Measurements from ENCODE around the gene CFAP45. TPM values are rescaled to one million over a fixed set of nuclear protein-coding genes. Genes with fewer than 3 reads are reported as not detected.

The CFAP45 gene
- total RNA-seq, 4 donors from 2014 or later = 0.17 to 0.32 TPM; not detected in 2

DNA sequence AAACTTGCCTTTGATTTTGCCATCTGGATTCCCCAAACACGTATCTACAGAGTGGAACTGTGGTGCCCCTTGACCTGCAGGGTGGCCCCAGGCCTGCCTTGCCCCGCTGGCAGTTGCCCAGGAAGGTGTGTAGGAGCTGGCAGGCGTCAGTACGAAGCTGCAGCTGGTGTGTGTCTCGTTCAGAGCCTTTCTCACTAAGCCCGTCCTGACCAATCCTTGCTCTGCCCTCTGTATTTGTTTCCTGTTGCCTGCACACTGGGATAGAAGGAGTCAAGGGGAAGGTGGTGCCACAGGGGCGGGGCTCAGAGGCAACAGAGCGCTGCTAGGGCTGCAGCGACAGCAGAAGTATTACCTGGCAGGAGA, 32.3 kb downstream of the CFAP45 start:
- H3K4me3 ChIP-seq = no peak overlapping the region
- WGBS = 25% methylated on average over 8 of the region's 9 CpGs
- H3K36me3 ChIP-seq = no peaks in the 10 kb centered on the region
- H3K27me3 ChIP-seq = peaks cover 0 to 18% (median 0%) of the 10 kb centered on the region in 4 donors
- intact Hi-C loops (cut with DNase I) = no loop called here
- no peak for TF ChIP-seq EP300 (IDR thresholded peaks at IDR 0.05)
- no peak for TF ChIP-seq POLR2A (IDR thresholded peaks at IDR 0.05; ENCODE audit: low read depth)
- TF ChIP-seq, protein P1, sequence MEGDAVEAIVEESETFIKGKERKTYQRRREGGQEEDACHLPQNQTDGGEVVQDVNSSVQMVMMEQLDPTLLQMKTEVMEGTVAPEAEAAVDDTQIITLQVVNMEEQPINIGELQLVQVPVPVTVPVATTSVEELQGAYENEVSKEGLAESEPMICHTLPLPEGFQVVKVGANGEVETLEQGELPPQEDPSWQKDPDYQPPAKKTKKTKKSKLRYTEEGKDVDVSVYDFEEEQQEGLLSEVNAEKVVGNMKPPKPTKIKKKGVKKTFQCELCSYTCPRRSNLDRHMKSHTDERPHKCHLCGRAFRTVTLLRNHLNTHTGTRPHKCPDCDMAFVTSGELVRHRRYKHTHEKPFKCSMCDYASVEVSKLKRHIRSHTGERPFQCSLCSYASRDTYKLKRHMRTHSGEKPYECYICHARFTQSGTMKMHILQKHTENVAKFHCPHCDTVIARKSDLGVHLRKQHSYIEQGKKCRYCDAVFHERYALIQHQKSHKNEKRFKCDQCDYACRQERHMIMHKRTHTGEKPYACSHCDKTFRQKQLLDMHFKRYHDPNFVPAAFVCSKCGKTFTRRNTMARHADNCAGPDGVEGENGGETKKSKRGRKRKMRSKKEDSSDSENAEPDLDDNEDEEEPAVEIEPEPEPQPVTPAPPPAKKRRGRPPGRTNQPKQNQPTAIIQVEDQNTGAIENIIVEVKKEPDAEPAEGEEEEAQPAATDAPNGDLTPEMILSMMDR (IDR thresholded peaks at IDR 0.05) = no peak
- no peak for TF ChIP-seq POLR2AphosphoS5 (IDR thresholded peaks at IDR 0.05)
- no peaks in the 10 kb centered on the region for H3K9me3 ChIP-seq
- DNase-seq (ENCODE audit: extremely low spot score) = no peak
- H3K4me1 ChIP-seq = peaks cover 15 to 21% (median 19%) of the 10 kb centered on the region in 4 donors
- H3K27ac ChIP-seq (replicated peaks in 1 of 4) = peak overlapping the region; percentile 3 to 19 (median 14)

DNA sequence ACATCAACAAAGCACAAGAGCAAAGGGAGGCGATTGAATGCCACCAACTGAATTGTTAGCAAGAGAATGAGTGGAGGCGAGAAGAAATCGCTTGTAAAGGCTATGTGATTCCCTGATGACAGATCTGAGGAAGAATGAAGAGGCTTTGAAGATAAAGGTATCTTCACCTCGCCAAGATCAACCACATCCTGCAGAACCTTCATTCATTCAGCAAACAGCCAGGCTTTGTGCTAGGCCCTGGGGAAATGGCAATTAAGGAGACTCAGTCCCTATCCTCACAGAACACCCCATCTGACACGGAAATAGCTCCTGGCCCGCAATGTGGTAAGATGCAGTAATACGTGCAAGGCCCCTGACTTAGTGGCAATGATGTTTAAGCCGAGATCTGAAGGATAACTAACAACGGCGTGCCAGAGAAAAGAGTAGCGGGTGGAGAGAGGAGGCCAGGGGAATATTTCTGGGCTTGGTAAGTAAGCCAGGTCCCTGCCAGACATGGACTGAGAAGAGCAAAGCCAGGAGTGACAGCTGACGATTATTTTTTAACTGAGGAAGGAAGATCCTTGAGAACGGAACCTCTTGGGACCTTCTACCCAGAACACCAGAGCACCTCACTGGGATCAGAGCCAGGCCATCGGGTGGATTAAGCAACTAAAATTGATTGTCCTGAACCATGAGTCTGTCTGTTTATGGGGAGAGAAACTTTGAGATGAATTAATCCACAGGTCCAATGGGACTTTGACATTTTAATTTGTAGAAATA, 32.9 kb downstream of the CFAP45 start:
- H3K27me3 ChIP-seq = peaks cover 0 to 13% (median 0%) of the 10 kb centered on the region in 4 donors
- no peaks in the 10 kb centered on the region for H3K36me3 ChIP-seq
- intact Hi-C loops (cut with DNase I) = no loop called here
- no peak for TF ChIP-seq POLR2A (IDR thresholded peaks at IDR 0.05; ENCODE audit: low read depth)
- TF ChIP-seq, protein P1 (IDR thresholded peaks at IDR 0.05) = no peak
- no peak for TF ChIP-seq EP300 (IDR thresholded peaks at IDR 0.05)
- no peak for TF ChIP-seq POLR2AphosphoS5 (IDR thresholded peaks at IDR 0.05)
- no peak overlapping the region for H3K4me3 ChIP-seq
- 75% methylated on average over 14 of the region's 14 CpGs for WGBS
- H3K4me1 ChIP-seq = peaks cover 15 to 21% (median 19%) of the 10 kb centered on the region in 4 donors
- DNase-seq (ENCODE audit: extremely low spot score) = no peak
- H3K27ac ChIP-seq (replicated peaks in 1 of 4) = peak overlapping the region; percentile 3 to 19 (median 14)
- no peaks in the 10 kb centered on the region for H3K9me3 ChIP-seq

DNA sequence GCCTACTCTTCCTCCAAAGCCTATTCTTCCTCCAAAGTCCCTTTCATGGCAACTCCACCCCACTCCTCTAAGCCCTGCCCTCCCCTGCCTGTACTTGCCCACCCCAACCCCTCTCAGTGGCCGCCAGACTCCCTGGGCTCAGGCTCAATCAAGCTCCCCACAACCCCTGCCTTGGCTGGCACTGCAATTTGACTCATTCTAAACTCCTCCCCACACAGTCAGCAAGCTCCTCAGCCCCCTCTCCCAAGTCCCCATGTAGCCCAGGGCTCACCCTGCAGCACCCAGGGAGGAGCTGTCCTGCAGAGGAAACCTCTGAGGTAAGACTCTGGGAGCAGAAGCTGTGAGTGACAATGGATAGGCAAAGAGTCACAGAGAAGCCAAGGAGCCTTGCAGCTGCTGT, 33.9 kb downstream of the CFAP45 start:
- WGBS = 81% methylated on average over 1 of the region's 1 CpG
- Histone ChIP-seq H3K27me3 (peaks cover 0 to 3% (median 0%) of the 10 kb centered on the region in 4 donors), H3K9me3 (no peaks in the 10 kb centered on the region), H3K27ac (replicated peaks in 1 of 4) (no peak overlapping the region), H3K4me1 (peaks cover 15 to 21% (median 19%) of the 10 kb centered on the region in 4 donors), H3K36me3 (peaks cover 0 to 4% (median 0%) of the 10 kb centered on the region in 4 donors), H3K4me3 (no peak overlapping the region)
- TF ChIP-seq POLR2AphosphoS5 (IDR thresholded peaks at IDR 0.05) = no peak
- TF ChIP-seq EP300 (IDR thresholded peaks at IDR 0.05) = no peak
- no peak for TF ChIP-seq POLR2A (IDR thresholded peaks at IDR 0.05; ENCODE audit: low read depth)
- TF ChIP-seq, protein P1 (IDR thresholded peaks at IDR 0.05) = no peak
- intact Hi-C loops (cut with DNase I) = no loop called here
- DNase-seq (ENCODE audit: extremely low spot score) = no peak

DNA sequence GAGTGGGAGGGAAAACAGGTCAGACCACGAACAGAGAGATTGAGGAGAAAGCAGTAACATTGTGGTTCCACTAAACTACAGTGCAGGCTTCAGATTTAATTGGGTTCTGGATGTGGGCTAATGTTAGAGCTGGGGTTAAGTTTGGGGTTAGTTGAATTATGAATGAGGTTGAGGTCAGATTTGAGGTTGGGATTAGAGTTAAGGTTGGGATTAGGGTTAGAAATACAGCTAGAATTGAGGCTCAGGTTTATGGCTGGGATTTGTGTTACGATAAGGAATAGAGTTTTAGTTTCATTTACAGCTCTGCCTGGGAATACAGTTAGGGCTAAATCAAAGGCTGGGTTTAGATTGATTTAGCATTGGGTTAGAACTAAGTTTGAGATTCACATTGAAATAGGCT, 35.7 kb downstream of the CFAP45 start:
- intact Hi-C loops (cut with DNase I) = no loop called here
- Histone ChIP-seq H3K36me3 (peaks cover 0 to 4% (median 0%) of the 10 kb centered on the region in 4 donors), H3K4me3 (no peak overlapping the region), H3K27ac (replicated peaks in 1 of 4) (no peak overlapping the region), H3K9me3 (no peaks in the 10 kb centered on the region), H3K4me1 (peaks cover 15 to 21% (median 19%) of the 10 kb centered on the region in 4 donors), H3K27me3 (no peaks in the 10 kb centered on the region)
- TF ChIP-seq POLR2A (IDR thresholded peaks at IDR 0.05; ENCODE audit: low read depth) (no peak), POLR2AphosphoS5 (IDR thresholded peaks at IDR 0.05) (no peak), EP300 (IDR thresholded peaks at IDR 0.05) (no peak)
- TF ChIP-seq, protein P1 (IDR thresholded peaks at IDR 0.05) = no peak
- 85% methylated on average over 2 of the region's 2 CpGs for WGBS
- DNase-seq (ENCODE audit: extremely low spot score) = no peak
